Aorta (tissue), 5 donors: ENCODE measurements around the gene HOXD10. TPM values are rescaled to one million over a fixed set of nuclear protein-coding genes. Genes with fewer than 3 reads are reported as not detected.

Experiments
- ATAC-seq: fragments of 200-7000 bp; cut with Tn5 transposase; one replicate; pipeline ENCODE4 v1.9.1; 2022; ENCODE audit warnings: moderate library complexity; ENCODE audit not compliant: low FRiP score
- DNase-seq, 2 donors: peaks; one replicate each; pipeline ENCODE4 v3.0.0-alpha.2; 2020
- H3K27ac ChIP-seq, 2 donors: one replicate each; pipeline ENCODE4 v1.5.1; 2013; ENCODE audit warnings: low read length in 2 of 2, mild to moderate bottlenecking in 2 of 2, moderate library complexity in 2 of 2, control low read depth in 1 of 2, inconsistent platforms in 1 of 2, low read depth in 1 of 2
- H3K27me3 ChIP-seq, 2 donors: one replicate each; pipeline ENCODE4 v1.6.1; 2013; ENCODE audit warnings: control low read depth in 1 of 2, low read length in 1 of 2, mild to moderate bottlenecking in 1 of 2, moderate library complexity in 1 of 2; ENCODE audit not compliant: insufficient read depth in 2 of 2, control insufficient read depth in 1 of 2
- H3K36me3 ChIP-seq, 2 donors: one replicate each; pipeline ENCODE4 v1.6.1; 2013; ENCODE audit warnings: control low read depth in 1 of 2, low read length in 1 of 2, mild to moderate bottlenecking in 1 of 2; ENCODE audit not compliant: insufficient read depth in 2 of 2, control insufficient read depth in 1 of 2
- H3K4me1 ChIP-seq, 2 donors: one replicate each; pipeline ENCODE4 v1.6.1; 2013; ENCODE audit warnings: low read length in 2 of 2, control low read depth in 1 of 2, mild to moderate bottlenecking in 1 of 2, moderate library complexity in 1 of 2; ENCODE audit not compliant: insufficient read depth in 2 of 2, control insufficient read depth in 1 of 2
- H3K4me3 ChIP-seq, 2 donors: one replicate each; pipeline ENCODE4 v1.5.1; 2013; ENCODE audit warnings: low read length in 2 of 2, control low read depth in 1 of 2, mild to moderate bottlenecking in 1 of 2
- H3K9me3 ChIP-seq: one replicate; pipeline ENCODE4 v1.6.1; 2013; ENCODE audit warnings: mild to moderate bottlenecking, low read length; ENCODE audit not compliant: control insufficient read depth
- WGBS, 2 donors: extraction: QIAGEN DNeasy Blood & Tissue Kit; methylation state at CpG; one replicate each; pipeline ENCODE4 v1.1.7; 2013; 5-methylcytosine and 5-hydroxymethylcytosine counted together
- intact Hi-C, 2 donors: fragments of 100-400 bp; cut with DNase I; formaldehyde crosslinking; loops; one replicate each; pipeline versions ENCODE4 v1.14.2 to v1.15.0; 2022
- polyA plus RNA-seq, 2 donors: library from polyadenylated mRNA; stranded (reverse); fragments of 200-250 nt; gene quantifications; one replicate each; pipeline ENCODE4 v1.2.3, GENCODE V29; 2013
- total RNA-seq, 2 donors: library from RNA; stranded (reverse); fragmentation: NEBNext Ultra II Directional; extraction: Animal tissue kit (Norgen Biotek cat#: 25700); gene quantifications; one replicate each; pipeline ENCODE4 v1.2.1, GENCODE V29; 2021
- donor health status: healthy with polysubstance abuse.
- donor health status: Bipolar disorder and iron deficiency.
- donor health status: DM: no; HTN: no; CAD: no.
- donor health status: DM: no; HTN: no; CAD: no.
- donor health status: DM: yes; HTN: yes; CAD: no.

Gene HOXD10
- total and polyA plus RNA-seq, 4 donors: 1.4 TPM; not detected in 3

DNA sequence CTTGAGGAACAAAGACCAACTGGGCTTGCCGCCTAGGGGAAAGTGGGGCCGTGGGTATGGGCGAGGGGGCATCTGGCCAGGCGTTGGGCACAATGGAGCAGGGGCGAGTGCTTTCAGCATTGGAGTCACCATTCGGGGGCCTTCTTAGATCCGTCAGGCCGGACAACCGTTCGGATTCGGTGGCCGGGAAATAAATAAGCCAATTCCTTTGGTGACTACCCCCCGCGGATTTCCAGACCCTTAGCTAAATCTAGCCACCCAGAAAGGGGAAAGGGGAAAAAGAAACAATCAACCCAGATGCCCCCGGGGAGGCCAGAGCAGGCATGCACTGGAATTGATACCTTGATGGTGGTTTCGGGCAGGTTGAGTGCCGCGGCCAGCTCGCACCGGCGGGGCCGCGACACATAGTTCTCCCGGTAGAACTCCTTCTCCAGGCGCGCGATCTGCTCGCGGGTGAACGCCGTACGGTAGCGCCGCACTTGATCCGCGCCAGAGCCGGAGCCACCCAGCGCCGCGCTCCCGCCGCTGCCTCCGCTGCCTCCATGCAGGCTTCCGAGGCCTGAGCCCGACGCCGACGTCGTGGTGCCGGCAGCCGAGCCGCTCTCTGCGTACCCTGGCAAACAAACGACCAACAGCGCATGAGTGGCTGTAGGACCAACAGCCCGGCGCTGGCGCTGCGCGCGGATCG, 34.6 kb upstream of the HOXD10 start:
- no peak overlapping the region for H3K27ac ChIP-seq
- intact Hi-C loops: loop anchor here in 1 of 2 donors (10.0 kb wide), 1 partner anchor 1747 kb away; the partner anchor contains the start of gene SP9
- no peaks in the 10 kb centered on the region for H3K27me3 ChIP-seq
- no peaks in the 10 kb centered on the region for H3K36me3 ChIP-seq
- WGBS, 2 donors: 12% methylated on average over 62 of the region's 62 CpGs
- H3K9me3 ChIP-seq: peaks cover 2% of the 10 kb centered on the region
- no peak for ATAC-seq
- H3K4me1 ChIP-seq: no peaks in the 10 kb centered on the region
- DNase-seq: no peak
- no peak overlapping the region for H3K4me3 ChIP-seq

DNA sequence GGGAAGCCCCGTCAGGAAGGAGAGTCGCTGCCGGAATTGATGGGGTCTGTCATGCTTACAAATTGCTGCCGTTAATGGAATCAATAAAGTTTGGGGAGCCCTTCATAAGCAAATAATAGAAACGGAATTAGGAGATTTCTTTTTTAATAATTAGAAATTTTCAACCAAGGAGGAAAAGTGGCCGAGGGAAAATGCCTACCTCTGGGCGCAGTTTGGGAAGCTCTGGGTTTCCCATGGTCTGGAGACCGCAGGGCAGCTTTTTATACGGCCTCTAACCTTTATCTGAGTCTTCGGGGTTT, 34.1 kb upstream of the HOXD10 start:
- H3K4me1 ChIP-seq: no peaks in the 10 kb centered on the region

DNA sequence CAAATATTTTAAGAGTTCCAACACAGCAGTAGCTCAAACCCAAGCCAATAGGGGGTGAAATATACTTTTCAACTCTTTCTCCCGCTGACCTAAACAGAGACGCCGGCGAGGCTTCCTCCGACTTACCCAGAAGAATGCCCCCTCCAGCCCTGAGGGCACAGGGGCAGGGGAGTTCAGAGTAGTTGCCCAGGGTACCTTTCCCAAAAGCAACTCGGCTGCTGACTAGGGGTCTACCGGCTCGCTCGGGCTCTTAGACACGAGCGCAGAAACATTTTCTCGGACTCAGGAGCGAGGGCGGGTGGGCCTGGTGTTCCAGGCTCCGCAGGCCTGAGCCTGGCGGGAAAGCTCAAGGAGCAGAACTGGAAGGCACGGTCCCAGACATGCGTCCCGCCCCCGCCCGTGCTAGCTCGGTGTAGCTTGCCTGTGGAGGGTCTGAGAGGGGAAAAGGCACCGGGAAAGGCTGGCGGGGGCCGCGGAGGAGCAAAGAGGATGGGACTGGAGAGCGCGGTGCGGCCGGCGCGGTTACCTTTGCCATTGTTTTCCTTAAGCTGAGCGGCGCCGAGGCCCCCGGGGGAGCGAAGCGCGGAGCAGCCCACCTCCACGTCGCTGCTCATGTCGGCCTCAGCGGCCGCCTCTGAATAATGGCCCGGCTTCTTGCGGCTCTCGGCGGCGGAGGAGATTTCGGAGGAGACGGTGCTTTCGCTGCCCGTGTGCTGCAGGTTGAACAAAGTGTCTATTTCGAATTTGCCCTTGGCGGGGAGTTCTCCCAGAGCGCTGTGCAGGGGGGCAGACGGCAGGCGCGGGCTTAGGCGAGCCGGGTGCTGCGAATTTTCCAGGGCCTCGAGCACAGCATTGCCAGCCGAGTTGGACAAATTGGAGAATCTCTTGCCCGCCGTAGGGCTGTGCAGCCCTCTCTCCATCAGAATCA, 33.5 kb upstream of the HOXD10 start:
- H3K4me3 ChIP-seq: no peak overlapping the region
- no peak overlapping the region for H3K27ac ChIP-seq
- intact Hi-C loops: loop anchor here in 1 of 2 donors (10.0 kb wide), 1 partner anchor 1748 kb away; the partner anchor contains the start of gene SP9
- H3K4me1 ChIP-seq: no peaks in the 10 kb centered on the region
- H3K9me3 ChIP-seq: peaks cover 2% of the 10 kb centered on the region
- no peaks in the 10 kb centered on the region for H3K36me3 ChIP-seq
- no peak for DNase-seq
- H3K27me3 ChIP-seq: no peaks in the 10 kb centered on the region
- WGBS, 2 donors: 9% methylated on average over 66 of the region's 66 CpGs
- ATAC-seq: no peak

More for the DNA sequence above, 34.1 kb upstream of the HOXD10 start:
- intact Hi-C loops: loop anchor here in 1 of 2 donors (10.0 kb wide), 1 partner anchor 1748 kb away; the partner anchor contains the start of gene SP9
- Histone ChIP-seq H3K4me3 (no peak overlapping the region), H3K27me3 (no peaks in the 10 kb centered on the region), H3K27ac (no peak overlapping the region), H3K36me3 (no peaks in the 10 kb centered on the region), H3K9me3 (peaks cover 2% of the 10 kb centered on the region)
- WGBS, 2 donors: 20 to 21% methylated on average over 10 of the region's 10 CpGs
- ATAC-seq (no peak), DNase-seq (no peak)

DNA sequence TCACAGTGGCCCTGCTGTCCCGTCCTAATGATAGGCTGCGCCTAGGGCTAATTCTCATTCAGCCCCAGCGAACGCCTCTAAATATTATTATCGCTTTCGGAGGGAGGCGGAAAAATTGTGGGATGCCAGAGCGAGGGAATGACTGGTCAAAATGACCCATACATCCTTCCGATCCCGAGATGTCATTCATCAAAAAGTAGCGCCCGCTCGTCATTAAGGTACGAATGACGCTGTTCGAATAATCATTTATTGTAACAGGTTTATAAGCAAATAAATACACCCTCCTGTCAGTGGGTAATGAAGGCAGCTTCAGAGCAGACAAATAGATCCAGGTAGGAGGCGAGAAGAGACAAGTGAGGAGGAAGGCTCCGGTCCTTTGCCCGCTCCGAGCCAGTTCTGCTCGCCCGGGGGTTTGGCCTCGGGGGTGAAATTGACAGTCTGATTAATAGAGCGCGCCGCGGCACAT, 32.7 kb upstream of the HOXD10 start, which contains the start of gene EVX2:
Gene EVX2 (minus strand): TSS at position 167 of the 466 bp plus-strand sequence. CDS start 186 bp downstream, outside the sequence.
- no peak within 1 kb of the TSS for H3K4me3 ChIP-seq
- H3K36me3 ChIP-seq: no peaks in the 10 kb centered on the region
- intact Hi-C loops: loop anchor here in 1 of 2 donors (10.0 kb wide), 1 partner anchor 1749 kb away; the partner anchor contains the start of gene SP9
- no peaks in the 10 kb centered on the region for H3K27me3 ChIP-seq
- H3K4me1 ChIP-seq: no peaks in the 10 kb centered on the region
- no peak for ATAC-seq
- WGBS, 2 donors: 19 to 23% methylated on average over 27 of the region's 27 CpGs
- H3K9me3 ChIP-seq: peaks cover 2% of the 10 kb centered on the region
- no peak for DNase-seq
- H3K27ac ChIP-seq: no peak within 1 kb of the TSS

DNA sequence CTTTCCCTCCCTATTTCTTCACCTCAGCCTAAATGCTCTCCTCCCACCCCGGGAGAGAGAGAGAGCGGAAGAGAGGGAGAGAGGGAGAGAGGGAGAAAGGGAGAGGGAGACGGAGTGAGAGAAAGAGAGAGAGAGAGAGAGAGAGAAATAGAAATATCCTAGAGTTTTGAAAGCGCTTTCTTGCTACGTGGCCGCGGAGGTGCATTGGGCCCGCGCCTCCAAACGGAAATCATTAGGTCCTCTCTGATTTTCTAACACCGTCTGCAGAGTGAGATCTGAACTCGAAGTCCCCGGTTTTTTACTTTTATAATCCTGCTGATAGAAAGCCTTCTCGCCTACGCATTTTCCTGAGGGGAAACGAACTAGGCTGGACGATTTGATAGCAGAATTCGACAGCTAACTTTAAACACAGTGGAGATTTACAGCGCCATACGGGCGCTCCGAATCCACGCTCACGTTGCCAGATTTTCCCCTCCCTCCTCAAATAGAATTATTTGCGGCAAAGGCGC, 31.9 kb upstream of the HOXD10 start:
- H3K27me3 ChIP-seq: no peaks in the 10 kb centered on the region
- ATAC-seq (no peak), DNase-seq (no peak)
- H3K27ac ChIP-seq: no peak overlapping the region
- intact Hi-C loops: loop anchor here (5.0 to 10.0 kb wide), 3 partner anchors 717 to 1750 kb away; partner anchors contain the start of gene SP9 (in 1 of the 2)
- H3K4me3 ChIP-seq: no peak overlapping the region
- H3K9me3 ChIP-seq: peaks cover 2% of the 10 kb centered on the region
- WGBS, 2 donors: 9 to 10% methylated on average over 24 to 26 of the region's 26 CpGs
- no peaks in the 10 kb centered on the region for H3K36me3 ChIP-seq
- H3K4me1 ChIP-seq: no peaks in the 10 kb centered on the region

DNA sequence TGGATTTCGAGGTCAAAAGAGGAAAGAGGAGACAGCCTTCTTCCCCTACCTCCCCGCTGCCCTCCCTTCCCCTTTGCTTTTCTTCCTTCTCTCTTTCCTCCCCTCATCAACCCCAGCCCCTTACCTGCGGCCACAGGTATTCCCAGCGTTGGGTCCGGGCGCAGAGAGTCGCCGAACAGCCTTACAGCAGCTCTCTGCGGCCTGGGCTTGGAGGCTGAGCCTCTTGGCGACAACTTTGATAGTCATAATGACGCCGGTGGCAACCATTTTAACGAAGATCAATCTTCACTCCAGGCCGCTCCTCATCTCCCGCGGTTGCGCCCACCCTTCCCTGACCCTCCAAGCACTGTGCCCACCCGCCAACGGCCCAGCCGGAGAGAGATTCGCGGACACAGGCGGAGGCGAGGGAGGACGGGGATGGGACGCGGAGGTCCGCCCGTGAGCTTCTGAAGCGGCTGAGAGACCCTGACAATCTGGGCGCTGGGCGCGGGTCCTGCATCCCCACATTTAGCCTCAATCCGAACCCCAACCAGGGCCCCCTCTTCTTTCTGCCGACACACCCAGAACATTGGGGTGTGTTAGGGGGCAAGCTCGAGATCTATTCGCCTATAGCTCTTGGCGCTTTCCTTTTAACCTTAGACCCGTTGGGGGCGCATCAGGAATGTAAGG, 31.3 kb upstream of the HOXD10 start:
- intact Hi-C loops: loop anchor here (5.0 to 10.0 kb wide), 3 partner anchors 718 to 1750 kb away; partner anchors contain the start of gene SP9 (in 1 of the 2)
- Histone ChIP-seq H3K9me3 (peaks cover 2% of the 10 kb centered on the region), H3K4me1 (no peaks in the 10 kb centered on the region), H3K36me3 (no peaks in the 10 kb centered on the region), H3K27me3 (no peaks in the 10 kb centered on the region), H3K27ac (no peak overlapping the region), H3K4me3 (no peak overlapping the region)
- WGBS, 2 donors: 8 to 11% methylated on average over 39 to 40 of the region's 40 CpGs
- no peak for ATAC-seq
- no peak for DNase-seq

DNA sequence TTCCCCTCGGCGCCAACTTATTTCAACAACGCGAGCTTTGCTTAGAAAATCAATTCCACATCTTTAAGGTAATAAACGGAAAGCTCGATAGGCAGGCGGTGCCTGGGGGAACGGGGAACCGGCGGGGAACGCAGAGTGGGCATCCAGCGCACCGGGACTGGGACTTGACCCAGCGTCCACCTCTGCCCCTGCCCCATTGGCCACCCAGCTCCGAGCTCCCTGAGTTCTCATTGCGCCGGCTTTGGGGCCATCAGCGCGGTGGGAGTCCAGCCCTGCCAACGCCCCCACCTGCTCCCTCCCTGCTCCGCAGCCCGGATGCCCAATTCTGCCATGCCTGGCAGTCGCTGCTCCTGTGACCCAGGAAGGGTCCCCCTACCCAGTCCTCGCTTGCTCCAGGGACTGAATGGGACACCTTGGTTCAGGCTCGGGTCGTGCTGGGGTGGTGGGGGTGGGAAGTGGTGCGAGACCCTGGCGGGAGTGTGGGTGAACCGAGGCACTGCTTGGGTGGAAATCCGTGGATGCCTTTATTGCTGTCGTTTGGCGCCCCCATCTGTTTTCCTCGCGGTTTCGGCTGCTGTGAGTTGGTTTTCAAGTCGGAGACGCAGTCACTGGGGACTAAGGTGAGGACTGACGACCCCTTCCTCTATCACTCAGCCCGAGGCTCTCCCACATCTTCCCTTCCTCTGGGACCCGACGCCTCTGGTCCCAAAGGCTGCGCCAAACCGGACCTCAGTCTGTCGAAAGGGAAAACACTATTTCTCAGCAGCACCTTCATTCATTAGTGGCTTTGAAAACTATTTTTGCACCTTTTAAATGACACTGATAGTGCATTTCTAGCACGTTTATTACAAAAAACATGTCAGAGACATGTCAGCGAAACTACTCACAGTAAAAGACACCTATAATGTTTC, 30.5 kb upstream of the HOXD10 start:
- DNase-seq (peak in 1 of 2 donors; percentile 80), ATAC-seq (no peak)
- WGBS, 2 donors: 3 to 5% methylated on average over 45 to 46 of the region's 46 CpGs
- H3K36me3 ChIP-seq: no peaks in the 10 kb centered on the region
- no peaks in the 10 kb centered on the region for H3K4me1 ChIP-seq
- no peak overlapping the region for H3K4me3 ChIP-seq
- H3K27ac ChIP-seq: no peak overlapping the region
- intact Hi-C loops: loop anchor here (1.0 to 10.0 kb wide), 4 partner anchors 396 to 1751 kb away; partner anchors contain the start of gene SP9 (in 1 of the 2)
- H3K27me3 ChIP-seq: no peaks in the 10 kb centered on the region
- peaks cover 2% of the 10 kb centered on the region for H3K9me3 ChIP-seq
